Diencephalon (tissue), 1 donor: ENCODE measurements around the gene TMEM198. TPM values are rescaled to one million over a fixed set of nuclear protein-coding genes. Genes with fewer than 3 reads are reported as not detected.

Experiments
- small RNA-seq: library from RNA; depleted of rRNA; stranded (forward); fragments of <200 nt; gene quantifications from one replicate; pipeline ENCODE3, GENCODE V24; 2014
- total RNA-seq: library from RNA; depleted of rRNA; stranded (reverse); fragments of >200 nt; gene quantifications from one replicate; pipeline ENCODE4 v1.2.3, GENCODE V29; 2014

Gene TMEM198, protein sequence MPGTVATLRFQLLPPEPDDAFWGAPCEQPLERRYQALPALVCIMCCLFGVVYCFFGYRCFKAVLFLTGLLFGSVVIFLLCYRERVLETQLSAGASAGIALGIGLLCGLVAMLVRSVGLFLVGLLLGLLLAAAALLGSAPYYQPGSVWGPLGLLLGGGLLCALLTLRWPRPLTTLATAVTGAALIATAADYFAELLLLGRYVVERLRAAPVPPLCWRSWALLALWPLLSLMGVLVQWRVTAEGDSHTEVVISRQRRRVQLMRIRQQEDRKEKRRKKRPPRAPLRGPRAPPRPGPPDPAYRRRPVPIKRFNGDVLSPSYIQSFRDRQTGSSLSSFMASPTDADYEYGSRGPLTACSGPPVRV
- 13.8 TPM for total RNA-seq

DNA sequence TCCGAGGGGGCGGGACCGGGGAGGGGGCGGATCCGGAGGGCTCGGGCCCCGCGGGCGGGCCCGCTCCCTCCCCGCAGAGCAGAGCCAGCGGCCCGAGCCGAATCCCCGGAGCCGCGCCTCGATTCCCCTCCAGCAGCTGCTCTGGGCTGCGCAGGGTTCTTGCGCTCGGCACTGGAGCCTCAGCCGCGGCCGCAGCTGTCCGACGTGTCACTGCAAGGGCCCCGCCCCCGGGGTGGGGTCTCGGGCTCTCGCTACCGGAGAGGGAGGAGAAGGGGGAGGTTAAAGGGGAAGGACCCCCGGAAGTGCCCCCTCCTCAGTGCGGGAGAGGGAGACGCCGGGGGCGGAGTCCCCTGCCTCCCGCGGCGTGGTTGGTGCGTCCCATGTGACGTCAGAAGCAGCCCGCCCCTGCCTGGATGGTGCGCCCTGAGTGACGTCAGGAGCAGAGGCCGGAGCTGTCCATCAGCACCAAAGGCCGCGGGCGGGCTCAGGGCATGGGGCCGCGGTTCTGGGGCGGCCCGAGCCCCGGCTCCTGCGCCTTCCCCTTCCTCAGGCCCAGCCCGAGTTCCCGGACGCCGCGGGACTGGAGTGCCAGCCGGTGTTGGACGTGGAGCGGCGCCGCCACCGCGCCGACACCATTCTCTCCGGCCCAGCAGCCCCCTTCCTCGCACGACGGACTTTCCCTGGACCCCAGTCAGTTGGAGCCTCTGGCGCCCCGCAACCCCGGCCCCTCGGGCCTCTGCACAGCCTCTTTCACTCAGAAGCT, at the start of gene TMEM198, which contains the start of gene CHPF:
TSS of gene TMEM198 (plus strand) at position 433 of the 763 bp plus-strand sequence. CDS start 700 bp downstream, outside the sequence.
TSS of gene CHPF (minus strand) at position 214 of the 763 bp plus-strand sequence. CDS start 271 bp downstream, outside the sequence.

DNA sequence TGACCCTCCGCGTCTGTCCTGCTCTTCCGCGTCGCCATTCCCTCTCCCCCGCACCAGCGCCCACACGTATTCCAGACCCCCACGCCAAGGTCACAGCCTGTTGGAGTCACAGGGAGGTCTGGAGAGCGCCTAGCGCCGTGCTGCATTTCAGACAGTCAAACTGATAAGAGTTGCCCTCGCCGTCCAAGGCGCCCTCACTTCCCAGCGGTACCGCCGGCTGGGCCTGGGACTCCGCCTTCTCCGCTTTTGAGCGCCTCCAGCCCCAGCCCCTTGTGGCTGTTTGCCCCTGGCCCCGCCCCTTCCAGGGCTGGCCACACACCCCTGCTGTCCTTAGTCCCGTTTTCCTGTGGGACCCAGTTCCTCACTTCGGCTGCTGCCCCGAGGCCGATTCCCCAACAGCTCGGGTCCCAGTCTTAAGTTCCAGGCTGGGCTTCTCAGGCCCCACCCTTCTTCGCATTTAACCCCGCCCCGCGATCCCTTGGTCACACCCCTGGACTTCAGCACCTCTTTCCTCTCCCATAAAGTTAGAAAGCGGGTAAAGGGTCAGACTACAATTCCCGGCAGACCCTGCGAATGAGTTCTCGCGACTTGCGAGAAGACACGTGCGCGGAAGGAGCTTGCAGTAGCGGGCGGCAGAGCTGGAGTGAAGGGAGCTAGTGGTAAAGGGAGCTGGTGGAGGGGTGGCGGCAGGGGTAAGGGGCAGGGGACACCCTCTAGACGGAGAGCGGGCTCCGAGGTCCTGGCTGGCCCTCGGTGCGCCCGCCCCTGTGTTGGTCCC, 45.4 kb upstream of the TMEM198 start, which contains the start of gene GMPPA:
TSS of gene GMPPA (plus strand) at position 612 of the 778 bp plus-strand sequence. CDS start 1,085 bp downstream, outside the sequence.

GRCh38 chr2:219514196-219514761, 29.5 kb upstream of the TMEM198 start, which contains the start of gene ASIC4:
TSS of gene ASIC4 (plus strand) at chr2:219514482. CDS start at chr2:219514725, 243 bp downstream.

DNA sequence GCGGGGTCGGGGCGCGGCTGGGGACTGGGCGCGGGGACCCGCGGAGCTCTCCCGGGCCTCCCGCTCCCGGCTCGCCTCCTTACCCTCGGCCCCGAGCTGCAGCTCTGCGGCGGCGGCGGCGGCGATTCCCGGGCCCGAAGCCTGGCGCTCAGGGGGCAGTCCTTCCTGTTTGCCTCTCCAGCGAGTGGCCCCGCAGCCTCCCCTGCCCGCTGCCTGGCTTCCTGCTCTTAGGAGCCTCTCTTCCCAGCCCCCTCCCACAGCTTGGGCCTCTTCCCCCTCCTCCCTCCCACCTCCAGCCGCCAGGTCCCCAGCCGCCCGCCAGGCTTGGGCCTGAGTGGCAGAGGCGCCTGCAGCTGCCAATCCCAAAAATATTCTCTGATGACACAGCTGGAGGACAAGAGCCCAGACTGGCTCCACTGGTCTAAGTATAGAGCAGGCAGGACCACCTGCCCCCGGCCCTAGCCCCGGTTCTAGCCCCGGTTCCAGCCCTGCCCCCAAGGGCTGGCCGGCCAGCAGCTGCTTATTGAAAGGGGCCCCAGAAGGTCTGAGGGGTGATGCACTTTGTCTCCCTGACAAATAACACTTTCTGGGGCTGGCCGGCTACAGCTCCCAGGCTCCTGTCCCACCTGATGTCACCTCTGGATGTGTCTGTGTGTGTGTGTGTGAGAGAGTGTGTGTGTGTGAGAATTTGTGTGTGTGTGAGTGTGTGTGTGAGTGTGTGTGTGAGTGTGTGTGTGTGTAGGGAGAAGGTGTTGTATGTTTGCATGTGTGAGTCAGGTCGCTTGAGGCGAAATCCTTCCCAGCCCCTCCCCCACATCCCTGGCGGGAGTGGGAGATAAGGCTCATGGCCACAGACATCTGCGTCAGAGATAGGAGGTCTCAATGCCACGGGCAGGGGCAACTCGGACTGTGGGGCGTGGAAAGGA, 27.7 kb downstream of the TMEM198 start, which contains the start of gene OBSL1:
TSS of gene OBSL1 (minus strand) at position 229 of the 926 bp plus-strand sequence. CDS start 307 bp downstream, outside the sequence.

DNA sequence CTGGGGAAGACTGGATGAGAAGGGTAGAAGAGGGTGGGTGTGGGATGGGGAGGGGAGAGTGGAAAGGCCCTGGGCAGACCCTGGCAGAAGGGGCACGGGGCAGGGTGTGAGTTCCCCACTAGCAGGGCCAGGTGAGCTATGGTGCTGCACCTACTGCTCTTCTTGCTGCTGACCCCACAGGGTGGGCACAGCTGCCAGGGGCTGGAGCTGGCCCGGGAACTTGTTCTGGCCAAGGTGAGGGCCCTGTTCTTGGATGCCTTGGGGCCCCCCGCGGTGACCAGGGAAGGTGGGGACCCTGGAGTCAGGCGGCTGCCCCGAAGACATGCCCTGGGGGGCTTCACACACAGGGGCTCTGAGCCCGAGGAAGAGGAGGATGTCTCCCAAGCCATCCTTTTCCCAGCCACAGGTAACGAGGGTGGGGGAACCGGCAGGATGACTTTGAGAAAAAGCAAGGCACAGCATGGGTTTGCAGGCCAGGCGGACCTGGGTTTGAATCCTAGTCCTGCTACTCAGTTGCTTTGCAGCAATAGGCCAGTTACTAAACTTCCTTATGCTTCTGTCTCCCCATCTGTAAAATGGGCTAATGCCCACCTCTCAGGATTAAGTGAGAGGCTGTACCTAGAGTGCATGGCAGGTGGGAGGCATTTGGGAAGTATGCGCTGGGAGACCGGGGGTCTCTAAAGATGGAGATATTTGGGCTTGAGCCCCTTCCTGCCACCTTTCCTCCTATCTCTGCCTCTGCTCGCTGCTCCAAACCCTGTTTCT, 28.6 kb downstream of the TMEM198 start, which contains the start of gene INHA:
TSS of gene INHA (plus strand) at position 74 of the 765 bp plus-strand sequence. CDS start at position 139, 65 bp downstream.

GRCh38 chr2:219597552-219598307, 53.9 kb downstream of the TMEM198 start, which contains the start of gene STK11IP:
TSS of gene STK11IP (plus strand) at chr2:219597857. CDS start at chr2:219598120, 263 bp downstream.

Small RNA genes within 50 kb of the gene (small RNA-seq; reads per million reads assigned to genes)
- gene MIR3132 (not detected), gene RN7SKP213 (not detected)

Other genes starting within 250 kb of the TMEM198 start
- gene PTPRN, start 234.6 kb upstream of the TMEM198 start, total RNA-seq, result 66.9 TPM
- 1.8 TPM for gene RESP18, start 211.3 kb upstream of the TMEM198 start, total RNA-seq
- 21.0 TPM for gene DNPEP, start 156.1 kb upstream of the TMEM198 start, total RNA-seq
- gene DES, start 125.7 kb upstream of the TMEM198 start, total RNA-seq, result 1.4 TPM
- 18.2 TPM for gene SPEG, start 109.2 kb upstream of the TMEM198 start, total RNA-seq
- gene GMPPA, start 45.1 kb upstream of the TMEM198 start, total RNA-seq, result 13.4 TPM
- 10.4 TPM for gene ASIC4, start 29.5 kb upstream of the TMEM198 start, total RNA-seq
- gene CHPF, start 219 bp upstream of the TMEM198 start, total RNA-seq, result 45.0 TPM
- gene OBSL1, start 27.5 kb downstream of the TMEM198 start, total RNA-seq, result 47.1 TPM
- 0.69 TPM for gene INHA, start 28.3 kb downstream of the TMEM198 start, total RNA-seq
- gene STK11IP, start 53.8 kb downstream of the TMEM198 start, total RNA-seq, result 17.8 TPM
- 50.5 TPM for gene SLC4A3, start 83.6 kb downstream of the TMEM198 start, total RNA-seq